Stomach (tissue), 4 donors: ENCODE measurements around the gene AP5Z1.
"Not testable (repeated sequence)": the region's sequence is repeated elsewhere in the genome, so short reads cannot be mapped to it uniquely, and the experiment has no call there.

ENCODE experiments used
- CTCF ChIP-seq, 7 experiments: fragments of 450-650 bp in 4 of 7; fragments of 200-600 bp in 3 of 7; sonication (generic) in 3 of 7; IDR thresholded peaks; one replicate each; pipeline ENCODE4 v1.5.1; 2016 to 2019; ENCODE audit warnings: antibody characterized with exemption in 7 of 7, control low read depth in 2 of 7, mild to moderate bottlenecking in 1 of 7
- EP300 ChIP-seq: sonication (generic); formaldehyde crosslinking; IDR thresholded peaks from one replicate; pipeline ENCODE4 v1.6.1; 2017; ENCODE audit warnings: antibody characterized with exemption
- POLR2A ChIP-seq, 4 donors: fragments of 450-650 bp; IDR thresholded peaks; one replicate each; pipeline ENCODE4 v1.6.1; 2016; ENCODE audit warnings: antibody characterized with exemption in 4 of 4, control low read depth in 2 of 4, mild to moderate bottlenecking in 1 of 4, moderate library complexity in 1 of 4

DNA sequence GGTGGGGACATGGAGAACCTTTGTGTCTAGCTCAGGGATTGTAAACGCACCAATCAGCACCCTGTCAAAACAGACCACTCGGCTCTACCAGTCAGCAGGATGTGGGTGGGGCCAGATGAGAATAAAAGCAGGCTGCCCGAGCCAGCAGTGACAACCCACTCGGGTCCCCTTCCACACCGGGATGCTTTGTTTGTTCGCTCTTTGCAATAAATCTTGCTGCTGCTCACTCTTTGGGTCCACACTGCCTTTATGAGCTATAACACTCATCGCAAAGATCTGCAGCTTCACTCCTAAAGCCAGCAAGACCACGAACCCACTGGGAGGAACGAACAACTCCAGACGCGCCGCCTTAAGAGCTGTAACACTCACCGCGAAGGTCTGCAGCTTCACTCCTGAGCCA is 18.7 kb downstream of the AP5Z1 start:
- not testable (repeated sequence) for TF ChIP-seq POLR2A (IDR thresholded peaks at IDR 0.05); CTCF (IDR thresholded peaks at IDR 0.05); EP300
